Measurements from ENCODE around the gene OR7G1. TPM values are rescaled to one million over a fixed set of nuclear protein-coding genes. Genes with fewer than 3 reads are reported as not detected.

The OR7G1 gene
- total and polyA plus RNA-seq, 2 donors (not counting 1 experiment from before 2014, with no cell fraction given) = not detected

DNA sequence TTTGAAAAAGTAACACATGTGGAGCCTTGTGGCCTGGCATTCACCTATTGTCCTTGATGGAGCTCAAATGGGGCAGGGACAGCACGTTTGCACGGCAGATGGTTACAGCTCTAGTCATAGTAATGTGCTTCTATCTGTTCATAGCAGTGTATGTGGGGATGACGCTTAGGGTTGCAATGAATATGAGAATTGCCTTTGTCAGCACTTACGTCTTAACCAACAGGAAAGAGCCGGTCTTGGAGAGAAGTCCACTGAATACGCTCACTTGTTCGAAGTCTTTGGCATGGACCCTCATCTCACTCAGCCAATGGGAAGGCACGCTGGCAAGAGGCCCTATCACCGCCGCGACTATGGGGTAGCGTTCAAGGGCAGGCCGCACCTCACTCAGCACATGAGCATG lies 44.3 kb upstream of the OR7G1 start:
- Histone ChIP-seq H3K9me3 (ENCODE audit: control insufficient read depth, insufficient read depth, low read depth, low read length) (peaks cover 14% of the 10 kb centered on the region), H3K27ac (ENCODE audit: insufficient read depth, low read length) (no peak overlapping the region), H3K4me2 (ENCODE audit: extremely low read depth, insufficient read depth, low read length) (no peak overlapping the region), H3K27me3 (ENCODE audit: control insufficient read depth, insufficient read depth, low read length) (no peaks in the 10 kb centered on the region), H4K20me1 (ENCODE audit: control insufficient read depth, extremely low read depth, insufficient read depth, low read length) (no peaks in the 10 kb centered on the region), H3K4me3 (replicated peaks in 1 of 4; ENCODE audit: control extremely low read depth in 1 of 4, insufficient read depth in 1 of 4, low read depth in 3 of 4, low read length in 4 of 4) (no peak overlapping the region), H3K36me3 (ENCODE audit: control insufficient read depth, insufficient read depth, low read length) (peaks cover 42% of the 10 kb centered on the region), H3K4me1 (ENCODE audit: control insufficient read depth, extremely low read depth, insufficient read depth, low read length) (no peaks in the 10 kb centered on the region), H3K9ac (ENCODE audit: insufficient read depth, low read length) (no peak overlapping the region), H3K79me2 (ENCODE audit: control insufficient read depth, insufficient read depth, low read length) (peaks cover 5% of the 10 kb centered on the region), H2AFZ (ENCODE audit: low read length) (no peak overlapping the region)
- no peak for TF ChIP-seq EZH2 (IDR thresholded peaks at IDR 0.05; ENCODE audit: low read length, missing control alignments)
- TF ChIP-seq, protein P1, sequence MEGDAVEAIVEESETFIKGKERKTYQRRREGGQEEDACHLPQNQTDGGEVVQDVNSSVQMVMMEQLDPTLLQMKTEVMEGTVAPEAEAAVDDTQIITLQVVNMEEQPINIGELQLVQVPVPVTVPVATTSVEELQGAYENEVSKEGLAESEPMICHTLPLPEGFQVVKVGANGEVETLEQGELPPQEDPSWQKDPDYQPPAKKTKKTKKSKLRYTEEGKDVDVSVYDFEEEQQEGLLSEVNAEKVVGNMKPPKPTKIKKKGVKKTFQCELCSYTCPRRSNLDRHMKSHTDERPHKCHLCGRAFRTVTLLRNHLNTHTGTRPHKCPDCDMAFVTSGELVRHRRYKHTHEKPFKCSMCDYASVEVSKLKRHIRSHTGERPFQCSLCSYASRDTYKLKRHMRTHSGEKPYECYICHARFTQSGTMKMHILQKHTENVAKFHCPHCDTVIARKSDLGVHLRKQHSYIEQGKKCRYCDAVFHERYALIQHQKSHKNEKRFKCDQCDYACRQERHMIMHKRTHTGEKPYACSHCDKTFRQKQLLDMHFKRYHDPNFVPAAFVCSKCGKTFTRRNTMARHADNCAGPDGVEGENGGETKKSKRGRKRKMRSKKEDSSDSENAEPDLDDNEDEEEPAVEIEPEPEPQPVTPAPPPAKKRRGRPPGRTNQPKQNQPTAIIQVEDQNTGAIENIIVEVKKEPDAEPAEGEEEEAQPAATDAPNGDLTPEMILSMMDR (conservative IDR thresholded peaks at IDR 0.05 in 1 of 2, IDR thresholded peaks at IDR 0.05 in 1 of 2; ENCODE audit: low read depth in 1 of 2, low read length in 2 of 2) = no peak
- no peak for DNase-seq (ENCODE audit: low read depth in 2 of 2)

DNA sequence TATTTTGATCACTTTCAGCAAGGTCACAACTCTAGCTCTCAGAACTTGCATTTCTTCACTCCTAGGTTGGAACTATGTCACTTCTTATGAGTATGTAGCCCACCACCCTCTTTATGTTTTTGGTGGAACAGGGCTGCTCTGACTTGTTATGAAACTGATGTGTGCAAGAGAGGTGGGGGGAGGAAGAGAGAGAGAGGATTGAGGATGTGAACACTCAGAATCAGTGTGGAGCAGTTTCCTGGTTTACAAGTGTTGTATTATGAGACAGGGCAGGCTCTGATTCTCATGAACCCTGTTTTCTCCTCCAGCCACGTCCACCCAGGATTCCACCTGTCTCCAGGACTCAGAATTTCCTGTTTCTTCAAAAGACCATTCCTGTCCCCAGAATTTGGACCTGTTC lies 40.7 kb upstream of the OR7G1 start:
- H3K79me2 ChIP-seq (ENCODE audit: control insufficient read depth, insufficient read depth, low read length) = peaks cover 21% of the 10 kb centered on the region
- TF ChIP-seq, protein P1 (conservative IDR thresholded peaks at IDR 0.05 in 1 of 2, IDR thresholded peaks at IDR 0.05 in 1 of 2; ENCODE audit: low read depth in 1 of 2, low read length in 2 of 2) = no peak
- TF ChIP-seq EZH2 (IDR thresholded peaks at IDR 0.05; ENCODE audit: low read length, missing control alignments) = no peak
- no peak overlapping the region for H3K4me3 ChIP-seq (replicated peaks in 1 of 4; ENCODE audit: control extremely low read depth in 1 of 4, insufficient read depth in 1 of 4, low read depth in 3 of 4, low read length in 4 of 4)
- H3K9me3 ChIP-seq (ENCODE audit: control insufficient read depth, insufficient read depth, low read depth, low read length) = peaks cover 12% of the 10 kb centered on the region
- H4K20me1 ChIP-seq (ENCODE audit: control insufficient read depth, extremely low read depth, insufficient read depth, low read length) = no peaks in the 10 kb centered on the region
- no peak overlapping the region for H3K4me2 ChIP-seq (ENCODE audit: extremely low read depth, insufficient read depth, low read length)
- H3K27me3 ChIP-seq (ENCODE audit: control insufficient read depth, insufficient read depth, low read length) = no peaks in the 10 kb centered on the region
- no peak overlapping the region for H3K27ac ChIP-seq (ENCODE audit: insufficient read depth, low read length)
- H3K9ac ChIP-seq (ENCODE audit: insufficient read depth, low read length) = no peak overlapping the region
- H3K36me3 ChIP-seq (ENCODE audit: control insufficient read depth, insufficient read depth, low read length) = peaks cover 34% of the 10 kb centered on the region
- no peaks in the 10 kb centered on the region for H3K4me1 ChIP-seq (ENCODE audit: control insufficient read depth, extremely low read depth, insufficient read depth, low read length)
- no peak for DNase-seq (ENCODE audit: low read depth in 2 of 2)
- H2AFZ ChIP-seq (ENCODE audit: low read length) = no peak overlapping the region

DNA sequence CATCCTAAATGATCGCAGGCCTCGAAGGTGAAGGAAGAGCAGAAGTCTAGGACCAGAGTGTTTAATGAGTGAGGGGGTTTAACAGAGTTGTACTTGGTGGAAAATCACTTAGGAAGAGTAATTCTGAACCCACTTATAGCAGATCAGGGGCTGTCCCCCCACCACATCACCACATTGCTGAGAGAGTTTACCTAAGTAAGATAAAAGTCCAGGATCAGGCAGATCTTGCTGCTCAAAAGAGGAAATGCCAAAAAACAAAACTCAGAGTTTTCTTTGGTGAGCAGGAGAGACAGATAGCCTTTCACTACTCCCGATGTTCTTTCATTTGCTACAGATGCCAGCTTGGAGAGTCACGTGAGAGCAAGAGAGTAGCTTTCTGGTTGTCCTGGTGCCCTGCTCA lies 40.0 kb upstream of the OR7G1 start:
- Histone ChIP-seq H3K36me3 (ENCODE audit: control insufficient read depth, insufficient read depth, low read length) (peaks cover 27% of the 10 kb centered on the region), H4K20me1 (ENCODE audit: control insufficient read depth, extremely low read depth, insufficient read depth, low read length) (no peaks in the 10 kb centered on the region), H2AFZ (ENCODE audit: low read length) (no peak overlapping the region), H3K4me1 (ENCODE audit: control insufficient read depth, extremely low read depth, insufficient read depth, low read length) (no peaks in the 10 kb centered on the region), H3K9me3 (ENCODE audit: control insufficient read depth, insufficient read depth, low read depth, low read length) (peaks cover 5% of the 10 kb centered on the region), H3K4me3 (replicated peaks in 1 of 4; ENCODE audit: control extremely low read depth in 1 of 4, insufficient read depth in 1 of 4, low read depth in 3 of 4, low read length in 4 of 4) (no peak overlapping the region), H3K27me3 (ENCODE audit: control insufficient read depth, insufficient read depth, low read length) (no peaks in the 10 kb centered on the region), H3K79me2 (ENCODE audit: control insufficient read depth, insufficient read depth, low read length) (peaks cover 27% of the 10 kb centered on the region), H3K4me2 (ENCODE audit: extremely low read depth, insufficient read depth, low read length) (no peak overlapping the region), H3K9ac (ENCODE audit: insufficient read depth, low read length) (no peak overlapping the region), H3K27ac (ENCODE audit: insufficient read depth, low read length) (no peak overlapping the region)
- DNase-seq (ENCODE audit: low read depth in 2 of 2) = no peak
- no peak for TF ChIP-seq EZH2 (IDR thresholded peaks at IDR 0.05; ENCODE audit: low read length, missing control alignments)
- TF ChIP-seq, protein P1 (conservative IDR thresholded peaks at IDR 0.05 in 1 of 2, IDR thresholded peaks at IDR 0.05 in 1 of 2; ENCODE audit: low read depth in 1 of 2, low read length in 2 of 2) = no peak

All from fibroblast of lung (primary cell).